Amniotic epithelial cell (primary cell): Measurements from ENCODE around the gene PRKAG2.

Source experiments
- DNase-seq: peaks from one replicate; pipeline ENCODE4 v3.0.0-alpha.2; 2010; ENCODE audit warnings: low read depth

Gene PRKAG2

GRCh38 chr7:151518105-151518946, 358.6 kb downstream of the PRKAG2 start:
- peak; percentile 51 for DNase-seq

DNA sequence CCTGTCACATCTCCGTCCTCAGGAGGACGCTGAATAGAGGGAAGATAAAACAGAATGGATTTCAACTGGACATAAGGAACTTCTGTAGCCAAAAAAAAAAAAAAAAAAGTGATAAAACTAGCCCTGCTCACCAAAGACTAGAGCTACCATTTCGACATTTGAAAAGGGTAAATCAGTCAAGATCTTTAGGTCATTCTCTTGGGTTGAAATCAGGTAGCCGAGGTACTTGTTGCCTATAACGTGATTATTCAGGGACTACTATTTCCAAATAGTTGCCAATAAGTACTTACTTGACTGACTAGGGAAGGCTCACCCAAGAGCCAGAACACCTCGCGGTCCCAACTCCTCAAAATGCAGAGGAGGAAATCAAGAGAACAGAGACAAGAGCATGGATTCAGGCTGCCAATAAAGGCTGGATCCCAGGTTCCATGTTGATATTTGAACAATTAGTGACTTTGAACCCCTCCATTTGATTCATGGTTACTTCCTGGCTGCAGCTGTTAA, 359.3 kb downstream of the PRKAG2 start:
- no peak for DNase-seq

- no peak for DNase-seq
Measured at GRCh38 chr7:151515276-151515565, 361.7 kb downstream of the PRKAG2 start.

- peak; percentile 41 for DNase-seq
Measured at GRCh38 chr7:151514461-151515275, 362.2 kb downstream of the PRKAG2 start.

DNA sequence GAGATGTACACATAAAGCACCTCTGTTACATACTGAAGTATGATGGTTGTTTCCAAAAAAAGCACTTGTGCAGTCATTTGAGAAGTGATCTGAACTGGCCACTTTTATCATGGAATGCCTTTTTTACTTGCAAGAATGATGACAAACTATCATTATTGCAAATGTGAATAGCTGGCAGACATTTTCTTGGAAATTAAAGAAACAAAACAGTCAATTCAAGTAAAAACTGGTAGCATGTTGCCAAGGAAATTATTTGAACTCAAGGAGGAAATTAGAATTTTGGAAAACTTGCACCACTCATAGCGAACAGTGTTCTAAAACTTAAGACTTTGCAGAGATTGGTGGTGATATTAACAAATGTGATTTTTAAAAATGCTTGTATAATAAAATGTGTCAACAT, 363.8 kb downstream of the PRKAG2 start:
- DNase-seq = no peak

GRCh38 chr7:151512353-151512752, 364.6 kb downstream of the PRKAG2 start:
- DNase-seq = no peak

DNA sequence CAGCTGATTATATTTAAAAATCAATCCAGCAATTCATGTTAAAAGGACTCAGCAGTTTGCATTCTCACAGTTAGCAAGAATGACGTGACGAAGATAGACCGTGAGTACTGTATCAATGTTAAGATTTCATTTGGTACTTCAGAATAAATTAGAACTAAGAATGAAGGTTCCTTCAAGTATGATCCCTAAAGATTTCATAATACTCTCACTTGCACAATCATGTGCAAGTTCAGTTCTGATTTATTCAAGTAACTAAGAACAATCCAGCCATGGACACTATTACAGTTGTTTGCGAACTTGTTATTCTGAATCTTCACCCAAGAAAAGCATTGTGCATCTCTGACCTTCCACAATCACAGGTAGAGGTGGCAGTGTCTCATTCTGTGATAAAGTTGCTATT, 365.0 kb downstream of the PRKAG2 start:
- DNase-seq = peak; percentile 81

GRCh38 chr7:151511270-151511669, 365.6 kb downstream of the PRKAG2 start:
- DNase-seq = no peak

- DNase-seq = peak; percentile 21
Measured at GRCh38 chr7:151509670-151510333, 367.1 kb downstream of the PRKAG2 start.

GRCh38 chr7:151508991-151509390, 367.9 kb downstream of the PRKAG2 start:
- DNase-seq = no peak

- no peak for DNase-seq
Measured at GRCh38 chr7:151507806-151508205, 369.1 kb downstream of the PRKAG2 start.

GRCh38 chr7:151506901-151507382, 370.0 kb downstream of the PRKAG2 start:
- no peak for DNase-seq
